Prostate gland (tissue), 2 donors: ENCODE results near the gene FBXO11.

Experiments used
- CTCF ChIP-seq, 4 experiments: fragments of 200-600 bp in 2 of 4; fragments of 450-650 bp in 2 of 4; sonication (generic) in 2 of 4; IDR thresholded peaks; 1 replicate in 3 of 4; 2 replicates in 1 of 4; pipeline ENCODE4 v1.5.1; 2016 to 2019; ENCODE audit warnings: antibody characterized with exemption in 4 of 4, mild to moderate bottlenecking in 2 of 4, moderate library complexity in 2 of 4
- POLR2A ChIP-seq: fragments of 450-650 bp; IDR thresholded peaks from one replicate; pipeline ENCODE4 v1.6.1; 2016; ENCODE audit warnings: antibody characterized with exemption, mild to moderate bottlenecking
- POLR2AphosphoS5 ChIP-seq: sonication (generic); formaldehyde crosslinking; IDR thresholded peaks from one replicate; pipeline ENCODE4 v1.6.1; 2017; ENCODE audit warnings: antibody characterized with exemption

- TF ChIP-seq POLR2A (no peak), POLR2AphosphoS5 (no peak), CTCF (IDR thresholded peaks at IDR 0.05) (no peak)
These were observed 44.3 kb upstream of the FBXO11 start for GRCh38 chr2:47950340-47951301.
